Choroid plexus epithelial cell (primary cell): ENCODE data around the gene MTMR10.

ENCODE experiments used
- DNase-seq: peaks from one replicate; pipeline ENCODE4 v3.0.0-alpha.2; 2010; ENCODE audit warnings: low read depth
- H3K4me3 ChIP-seq: 2 replicates; pipeline ENCODE4 v1.5.1; 2011; ENCODE audit warnings: low read depth, mild to moderate bottlenecking, control low read depth, low read length, moderate library complexity
- CTCF ChIP-seq: conservative IDR thresholded peaks from 2 replicates; pipeline ENCODE4 v1.5.1; 2011; ENCODE audit warnings: low read depth, mild to moderate bottlenecking, control low read depth, inconsistent platforms, low read length, moderate library complexity

The MTMR10 gene

GRCh38 chr15:30991255-30992235 lies at the start of gene MTMR10:
TSS of gene MTMR10 (minus strand) at chr15:30991628. CDS start at chr15:30991506, 122 bp downstream.
- peak within 1 kb of the TSS; percentile 89 for H3K4me3 ChIP-seq
- TF ChIP-seq CTCF, result peak; percentile 16
- DNase-seq, result peak; percentile 79

GRCh38 chr15:31040611-31041010 lies 49.2 kb upstream of the MTMR10 start:
- no peak for DNase-seq
- no peak for TF ChIP-seq CTCF

GRCh38 chr15:31039961-31040360 lies 48.5 kb upstream of the MTMR10 start:
- no peak for DNase-seq
- TF ChIP-seq CTCF, result no peak
- H3K4me3 ChIP-seq, result no peak overlapping the region

More at GRCh38 chr15:31040611-31041010, 49.2 kb upstream of the MTMR10 start:
- no peak overlapping the region for H3K4me3 ChIP-seq

- H3K4me3 ChIP-seq, result no peak overlapping the region
- TF ChIP-seq CTCF, result no peak
- DNase-seq, result no peak
Observed at GRCh38 chr15:31037731-31038477, 46.5 kb upstream of the MTMR10 start.

GRCh38 chr15:31036783-31037182 lies 45.4 kb upstream of the MTMR10 start:
- no peak overlapping the region for H3K4me3 ChIP-seq
- no peak for DNase-seq
- no peak for TF ChIP-seq CTCF

- no peak for DNase-seq
- TF ChIP-seq CTCF, result no peak
- no peak overlapping the region for H3K4me3 ChIP-seq
Observed at GRCh38 chr15:31035610-31036009, 44.2 kb upstream of the MTMR10 start.
